ENCODE results near the gene UBN2. TPM values are rescaled to one million over a fixed set of nuclear protein-coding genes. Genes with fewer than 3 reads are reported as not detected.
"Not testable (repeated sequence)": the region's sequence is repeated elsewhere in the genome, so short reads cannot be mapped to it uniquely, and the experiment has no call there.

The UBN2 gene
- total and polyA plus RNA-seq, 10 of the 15 experiments (the other 5 are each of a cell fraction or from before 2014, with no cell fraction given), result 0.27 to 8.5 (median 2.5) TPM

GRCh38 chr7:139324709-139325108 is 93.7 kb downstream of the UBN2 start:
- H2AFZ ChIP-seq (ENCODE audit: control insufficient read depth, low read depth, low read length); POLR2A ChIA-PET; intact Hi-C loops (cut with micrococcal nuclease; ENCODE audit: unreplicated experiment); FAIRE-seq; ATAC-seq; H3K79me2 ChIP-seq (ENCODE audit: control insufficient read depth, insufficient read depth, low read length); H3K4me1 ChIP-seq (ENCODE audit: control insufficient read depth, insufficient read depth, low read length); H3K9ac ChIP-seq (ENCODE audit: control insufficient read depth, insufficient read depth, low read length); in situ Hi-C loops (cut with MboI); BruUV-seq (replicated peaks); CTCF ChIA-PET; H3K36me3 ChIP-seq (ENCODE audit: control insufficient read depth in 2 of 2, insufficient read depth in 2 of 2, low read length in 1 of 2); SMC1A ChIA-PET (ENCODE audit: uncharacterized antibody, unreplicated experiment); H3K9me3 ChIP-seq (replicated peaks; ENCODE audit: control insufficient read depth, insufficient read depth, low read length); H3K4me3 ChIP-seq; H3K4me2 ChIP-seq (ENCODE audit: control insufficient read depth, insufficient read depth); RAD21 ChIA-PET (ENCODE audit: unreplicated experiment); H4K20me1 ChIP-seq (ENCODE audit: control insufficient read depth, insufficient read depth); H3K27ac ChIP-seq (ENCODE audit: control insufficient read depth, insufficient read depth); H3K27me3 ChIP-seq (replicated peaks in 1 of 2; ENCODE audit: control insufficient read depth in 2 of 2, insufficient read depth in 2 of 2, low read length in 1 of 2); DNase-seq (ENCODE audit: low read depth, low spot score): not testable (repeated sequence)
- WGBS (ENCODE audit: insufficient coverage, insufficient replicate concordance, low lambda C conversion rate, missing lambda C conversion rate), result 74% methylated on average over 11 of the region's 11 CpGs

GRCh38 chr7:139328375-139328774 is 97.3 kb downstream of the UBN2 start:
- intact Hi-C loops (cut with micrococcal nuclease; ENCODE audit: unreplicated experiment), result no loop called here
- Histone ChIP-seq H3K27ac (ENCODE audit: control insufficient read depth, insufficient read depth) (no peak overlapping the region), H3K79me2 (ENCODE audit: control insufficient read depth, insufficient read depth, low read length) (no peaks in the 10 kb centered on the region), H3K4me3 (no peak overlapping the region), H3K9ac (ENCODE audit: control insufficient read depth, insufficient read depth, low read length) (no peak overlapping the region), H2AFZ (ENCODE audit: control insufficient read depth, low read depth, low read length) (no peak overlapping the region), H3K36me3 (ENCODE audit: control insufficient read depth in 2 of 2, insufficient read depth in 2 of 2, low read length in 1 of 2) (no peaks in the 10 kb centered on the region), H3K27me3 (replicated peaks in 1 of 2; ENCODE audit: control insufficient read depth in 2 of 2, insufficient read depth in 2 of 2, low read length in 1 of 2) (no peaks in the 10 kb centered on the region; a peak in 1 of 4 replicates), H3K4me1 (ENCODE audit: control insufficient read depth, insufficient read depth, low read length) (no peaks in the 10 kb centered on the region), H3K4me2 (ENCODE audit: control insufficient read depth, insufficient read depth) (no peak overlapping the region), H4K20me1 (ENCODE audit: control insufficient read depth, insufficient read depth) (no peaks in the 10 kb centered on the region), H3K9me3 (replicated peaks; ENCODE audit: control insufficient read depth, insufficient read depth, low read length) (no peaks in the 10 kb centered on the region)
- ChIA-PET POLR2A (no interaction called here), CTCF (interaction anchor here (1.1 kb wide), 1 partner anchor 12 kb away, joined by 3 read pairs; no protein-coding TSS in a partner anchor), RAD21 (ENCODE audit: unreplicated experiment) (interaction anchor here (0.7 kb wide), 2 partner anchors 548 to 1663 kb away, joined by 3 to 4 read pairs; no protein-coding TSS in a partner anchor), SMC1A (ENCODE audit: uncharacterized antibody, unreplicated experiment) (interaction anchor here (2.3 kb wide), 1 partner anchor 11 kb away, joined by 7 read pairs; no protein-coding TSS in a partner anchor)
- BruUV-seq (replicated peaks), result no TSS peak
- 3% methylated on average over 2 of the region's 2 CpGs for WGBS (ENCODE audit: insufficient coverage, insufficient replicate concordance, low lambda C conversion rate, missing lambda C conversion rate)
- in situ Hi-C loops (cut with MboI), result no loop called here
- ATAC-seq, result no peak
- FAIRE-seq, result no peak
- DNase-seq (ENCODE audit: low read depth, low spot score), result no peak
- TF ChIP-seq SIN3A (IDR thresholded peaks at IDR 0.05; ENCODE audit: low read depth, low read length), result no peak
- no peak for TF ChIP-seq PML (IDR thresholded peaks at IDR 0.05; ENCODE audit: low read length)
- no peak for TF ChIP-seq YBX1 (IDR thresholded peaks at IDR 0.05)
- TF ChIP-seq MEF2A (IDR thresholded peaks at IDR 0.05; ENCODE audit: insufficient read depth, low read depth, low read length), result no peak
- TF ChIP-seq SUZ12 (IDR thresholded peaks at IDR 0.05; ENCODE audit: unreplicated experiment), result no peak
- TF ChIP-seq CEBPZ (IDR thresholded peaks at IDR 0.05; ENCODE audit: low read depth, low read length), result no peak
- TF ChIP-seq, protein P1, sequence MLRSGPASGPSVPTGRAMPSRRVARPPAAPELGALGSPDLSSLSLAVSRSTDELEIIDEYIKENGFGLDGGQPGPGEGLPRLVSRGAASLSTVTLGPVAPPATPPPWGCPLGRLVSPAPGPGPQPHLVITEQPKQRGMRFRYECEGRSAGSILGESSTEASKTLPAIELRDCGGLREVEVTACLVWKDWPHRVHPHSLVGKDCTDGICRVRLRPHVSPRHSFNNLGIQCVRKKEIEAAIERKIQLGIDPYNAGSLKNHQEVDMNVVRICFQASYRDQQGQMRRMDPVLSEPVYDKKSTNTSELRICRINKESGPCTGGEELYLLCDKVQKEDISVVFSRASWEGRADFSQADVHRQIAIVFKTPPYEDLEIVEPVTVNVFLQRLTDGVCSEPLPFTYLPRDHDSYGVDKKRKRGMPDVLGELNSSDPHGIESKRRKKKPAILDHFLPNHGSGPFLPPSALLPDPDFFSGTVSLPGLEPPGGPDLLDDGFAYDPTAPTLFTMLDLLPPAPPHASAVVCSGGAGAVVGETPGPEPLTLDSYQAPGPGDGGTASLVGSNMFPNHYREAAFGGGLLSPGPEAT (IDR thresholded peaks at IDR 0.05; ENCODE audit: low read depth), result no peak
- TF ChIP-seq BRCA1 (IDR thresholded peaks at IDR 0.05; ENCODE audit: low read depth, low read length), result no peak
- no peak for TF ChIP-seq NR2C2 (IDR thresholded peaks at IDR 0.05; ENCODE audit: borderline replicate concordance, control insufficient read depth, insufficient read length, low read depth)
- no peak for TF ChIP-seq RB1 (IDR thresholded peaks at IDR 0.05; ENCODE audit: borderline replicate concordance)
- no peak for TF ChIP-seq ETV6 (conservative IDR thresholded peaks at IDR 0.05 in 1 of 2, IDR thresholded peaks at IDR 0.05 in 1 of 2; ENCODE audit: borderline replicate concordance in 1 of 2, low read depth in 1 of 2)
- no peak for TF ChIP-seq ZNF207 (IDR thresholded peaks at IDR 0.05; ENCODE audit: borderline replicate concordance)
- TF ChIP-seq POU2F2 (IDR thresholded peaks at IDR 0.05; ENCODE audit: borderline replicate concordance, low read depth, low read length), result no peak
